Measurements from ENCODE around the gene GAS2L1.

DNA sequence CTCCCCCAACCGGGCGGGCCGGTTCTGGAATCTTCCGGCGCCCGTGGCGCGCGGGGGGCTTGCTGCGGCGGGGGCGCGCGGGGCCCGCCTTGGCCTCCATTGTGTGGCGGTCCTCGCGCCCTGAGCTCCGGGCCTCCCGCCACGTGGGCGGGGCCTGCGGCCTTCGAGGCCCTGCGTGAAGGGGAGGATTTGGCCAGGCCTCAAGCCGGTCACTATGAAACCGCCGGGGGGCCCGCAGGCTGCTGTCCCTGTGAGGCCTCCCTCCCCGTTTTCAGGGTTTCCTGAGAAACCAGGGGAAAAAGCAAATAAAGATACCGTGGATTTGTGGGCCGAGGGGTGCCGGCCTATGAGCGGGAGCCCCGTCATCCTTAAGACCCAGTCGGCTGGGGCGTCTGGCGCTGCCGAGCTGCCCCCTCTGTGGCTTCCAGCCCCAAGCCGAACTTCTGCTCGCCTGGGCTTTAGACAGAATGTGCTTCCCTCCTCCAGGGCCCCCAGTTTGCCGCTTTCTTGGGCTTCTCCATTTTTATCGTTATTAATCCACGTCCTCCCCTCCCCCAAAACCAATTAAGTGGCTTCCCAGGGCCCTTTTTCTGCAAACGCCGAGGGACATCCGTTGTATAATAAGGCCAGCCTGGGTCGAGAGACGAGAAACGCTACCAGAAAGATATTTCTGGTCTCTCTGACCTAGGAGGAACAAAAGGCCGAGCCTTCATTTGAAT, 37.8 kb upstream of the GAS2L1 start:
- TF ChIP-seq, protein P1, sequence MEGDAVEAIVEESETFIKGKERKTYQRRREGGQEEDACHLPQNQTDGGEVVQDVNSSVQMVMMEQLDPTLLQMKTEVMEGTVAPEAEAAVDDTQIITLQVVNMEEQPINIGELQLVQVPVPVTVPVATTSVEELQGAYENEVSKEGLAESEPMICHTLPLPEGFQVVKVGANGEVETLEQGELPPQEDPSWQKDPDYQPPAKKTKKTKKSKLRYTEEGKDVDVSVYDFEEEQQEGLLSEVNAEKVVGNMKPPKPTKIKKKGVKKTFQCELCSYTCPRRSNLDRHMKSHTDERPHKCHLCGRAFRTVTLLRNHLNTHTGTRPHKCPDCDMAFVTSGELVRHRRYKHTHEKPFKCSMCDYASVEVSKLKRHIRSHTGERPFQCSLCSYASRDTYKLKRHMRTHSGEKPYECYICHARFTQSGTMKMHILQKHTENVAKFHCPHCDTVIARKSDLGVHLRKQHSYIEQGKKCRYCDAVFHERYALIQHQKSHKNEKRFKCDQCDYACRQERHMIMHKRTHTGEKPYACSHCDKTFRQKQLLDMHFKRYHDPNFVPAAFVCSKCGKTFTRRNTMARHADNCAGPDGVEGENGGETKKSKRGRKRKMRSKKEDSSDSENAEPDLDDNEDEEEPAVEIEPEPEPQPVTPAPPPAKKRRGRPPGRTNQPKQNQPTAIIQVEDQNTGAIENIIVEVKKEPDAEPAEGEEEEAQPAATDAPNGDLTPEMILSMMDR (IDR thresholded peaks at IDR 0.05; ENCODE audit: insufficient read depth, low read length): no peak
- TF ChIP-seq, protein P2, sequence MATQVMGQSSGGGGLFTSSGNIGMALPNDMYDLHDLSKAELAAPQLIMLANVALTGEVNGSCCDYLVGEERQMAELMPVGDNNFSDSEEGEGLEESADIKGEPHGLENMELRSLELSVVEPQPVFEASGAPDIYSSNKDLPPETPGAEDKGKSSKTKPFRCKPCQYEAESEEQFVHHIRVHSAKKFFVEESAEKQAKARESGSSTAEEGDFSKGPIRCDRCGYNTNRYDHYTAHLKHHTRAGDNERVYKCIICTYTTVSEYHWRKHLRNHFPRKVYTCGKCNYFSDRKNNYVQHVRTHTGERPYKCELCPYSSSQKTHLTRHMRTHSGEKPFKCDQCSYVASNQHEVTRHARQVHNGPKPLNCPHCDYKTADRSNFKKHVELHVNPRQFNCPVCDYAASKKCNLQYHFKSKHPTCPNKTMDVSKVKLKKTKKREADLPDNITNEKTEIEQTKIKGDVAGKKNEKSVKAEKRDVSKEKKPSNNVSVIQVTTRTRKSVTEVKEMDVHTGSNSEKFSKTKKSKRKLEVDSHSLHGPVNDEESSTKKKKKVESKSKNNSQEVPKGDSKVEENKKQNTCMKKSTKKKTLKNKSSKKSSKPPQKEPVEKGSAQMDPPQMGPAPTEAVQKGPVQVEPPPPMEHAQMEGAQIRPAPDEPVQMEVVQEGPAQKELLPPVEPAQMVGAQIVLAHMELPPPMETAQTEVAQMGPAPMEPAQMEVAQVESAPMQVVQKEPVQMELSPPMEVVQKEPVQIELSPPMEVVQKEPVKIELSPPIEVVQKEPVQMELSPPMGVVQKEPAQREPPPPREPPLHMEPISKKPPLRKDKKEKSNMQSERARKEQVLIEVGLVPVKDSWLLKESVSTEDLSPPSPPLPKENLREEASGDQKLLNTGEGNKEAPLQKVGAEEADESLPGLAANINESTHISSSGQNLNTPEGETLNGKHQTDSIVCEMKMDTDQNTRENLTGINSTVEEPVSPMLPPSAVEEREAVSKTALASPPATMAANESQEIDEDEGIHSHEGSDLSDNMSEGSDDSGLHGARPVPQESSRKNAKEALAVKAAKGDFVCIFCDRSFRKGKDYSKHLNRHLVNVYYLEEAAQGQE (IDR thresholded peaks at IDR 0.05; ENCODE audit: insufficient replicate concordance, low read depth): no peak
- TF ChIP-seq POLR2AphosphoS5 (IDR thresholded peaks at IDR 0.05; ENCODE audit: low read depth): peak; percentile 3; the same call in 1 of the 2 replicates

All from HL-60 (cell line).